Measurements from ENCODE around the gene HOTAIR. TPM values are rescaled to one million over a fixed set of nuclear protein-coding genes. Genes with fewer than 3 reads are reported as not detected.

HOTAIR gene
- total RNA-seq, 1 donor from 2014 or later, result 1.4 TPM

- DNase-seq (ENCODE audit: low spot score), result no peak
- H3K36me3 Mint-ChIP-seq (ENCODE audit: low read depth, unreplicated experiment), result peaks cover 5% of the 10 kb centered on the region
- H3K4me3 Mint-ChIP-seq (ENCODE audit: unreplicated experiment), result no peak overlapping the region
- no peaks in the 10 kb centered on the region for H3K9me3 Mint-ChIP-seq (ENCODE audit: unreplicated experiment)
- H3K27me3 Mint-ChIP-seq (ENCODE audit: unreplicated experiment), result peaks cover 42% of the 10 kb centered on the region
- no peak overlapping the region for H3K27ac Mint-ChIP-seq (ENCODE audit: unreplicated experiment)
- peaks cover 7% of the 10 kb centered on the region for H3K4me1 Mint-ChIP-seq (ENCODE audit: unreplicated experiment)
- no peak for TF ChIP-seq CTCF (IDR thresholded peaks at IDR 0.05; ENCODE audit: unreplicated experiment)
These were observed 24.9 kb downstream of the HOTAIR start for GRCh38 chr12:53949631-53950436.

GRCh38 chr12:53948650-53949593 is 25.8 kb downstream of the HOTAIR start:
- Mint-ChIP-seq H3K4me3 (ENCODE audit: unreplicated experiment) (no peak overlapping the region), H3K36me3 (ENCODE audit: low read depth, unreplicated experiment) (peaks cover 5% of the 10 kb centered on the region)
- no peak for DNase-seq (ENCODE audit: low spot score)

GRCh38 chr12:53947743-53948142 is 27.0 kb downstream of the HOTAIR start:
- H3K36me3 Mint-ChIP-seq (ENCODE audit: low read depth, unreplicated experiment), result no peaks in the 10 kb centered on the region
- H3K27me3 Mint-ChIP-seq (ENCODE audit: unreplicated experiment), result peaks cover 33% of the 10 kb centered on the region
- DNase-seq (ENCODE audit: low spot score), result no peak
- no peak for TF ChIP-seq CTCF (IDR thresholded peaks at IDR 0.05; ENCODE audit: unreplicated experiment)
- no peaks in the 10 kb centered on the region for H3K9me3 Mint-ChIP-seq (ENCODE audit: unreplicated experiment)
- no peak overlapping the region for H3K4me3 Mint-ChIP-seq (ENCODE audit: unreplicated experiment)
- no peak overlapping the region for H3K27ac Mint-ChIP-seq (ENCODE audit: unreplicated experiment)
- peaks cover 7% of the 10 kb centered on the region for H3K4me1 Mint-ChIP-seq (ENCODE audit: unreplicated experiment)

More at GRCh38 chr12:53948650-53949593, 25.8 kb downstream of the HOTAIR start:
- H3K27me3 Mint-ChIP-seq (ENCODE audit: unreplicated experiment), result peaks cover 36% of the 10 kb centered on the region
- TF ChIP-seq CTCF (IDR thresholded peaks at IDR 0.05; ENCODE audit: unreplicated experiment), result peak; percentile 13
- no peak overlapping the region for H3K27ac Mint-ChIP-seq (ENCODE audit: unreplicated experiment)
- H3K4me1 Mint-ChIP-seq (ENCODE audit: unreplicated experiment), result peaks cover 11% of the 10 kb centered on the region
- no peaks in the 10 kb centered on the region for H3K9me3 Mint-ChIP-seq (ENCODE audit: unreplicated experiment)

GRCh38 chr12:53944907-53945847 is 29.6 kb downstream of the HOTAIR start:
- Mint-ChIP-seq H3K4me3 (ENCODE audit: unreplicated experiment) (peak overlapping the region; percentile 60), H3K36me3 (ENCODE audit: low read depth, unreplicated experiment) (peaks cover under 1% of the 10 kb centered on the region), H3K9me3 (ENCODE audit: unreplicated experiment) (no peaks in the 10 kb centered on the region), H3K4me1 (ENCODE audit: unreplicated experiment) (peaks cover 10% of the 10 kb centered on the region), H3K27ac (ENCODE audit: unreplicated experiment) (no peak overlapping the region), H3K27me3 (ENCODE audit: unreplicated experiment) (peaks cover 34% of the 10 kb centered on the region)
- no peak for TF ChIP-seq CTCF (IDR thresholded peaks at IDR 0.05; ENCODE audit: unreplicated experiment)
- no peak for DNase-seq (ENCODE audit: low spot score)
